Body of pancreas (tissue), 4 donors: ENCODE data around the gene NEO1.

Source experiments
- CTCF ChIP-seq, 7 experiments: fragments of 450-650 bp in 4 of 7; fragments of 200-600 bp in 3 of 7; sonication (generic) in 3 of 7; IDR thresholded peaks; one replicate each; pipeline ENCODE4 v1.5.1; 2016 to 2019; ENCODE audit warnings: antibody characterized with exemption in 7 of 7
- POLR2A ChIP-seq, 3 donors: fragments of 450-650 bp; IDR thresholded peaks; one replicate each; pipeline ENCODE4 v1.6.1; 2016; ENCODE audit warnings: antibody characterized with exemption in 3 of 3, mild to moderate bottlenecking in 2 of 3

GRCh38 chr15:73130830-73131229, 78.6 kb downstream of the NEO1 start:
- TF ChIP-seq CTCF (IDR thresholded peaks at IDR 0.05) (no peak), POLR2A (IDR thresholded peaks at IDR 0.05) (no peak)
